WTC11 (cell line): ENCODE data around the gene HTR1A.

Experiments
- ZNF423 ChIP-seq: fragments of 250-450 bp; sonication (Bioruptor Pico); IDR thresholded peaks from 2 replicates; pipeline ENCODE4 v2.1.2; 2022; ENCODE audit warnings: mild to moderate bottlenecking, moderate library complexity
- TF ChIP-seq, protein P1 (sequence below): sonication (generic); formaldehyde crosslinking; IDR thresholded peaks from 2 replicates; pipeline ENCODE4 v1.8.1; 2022; ENCODE audit warnings: mild to moderate bottlenecking, moderate library complexity, missing genetic modification reagents

DNA sequence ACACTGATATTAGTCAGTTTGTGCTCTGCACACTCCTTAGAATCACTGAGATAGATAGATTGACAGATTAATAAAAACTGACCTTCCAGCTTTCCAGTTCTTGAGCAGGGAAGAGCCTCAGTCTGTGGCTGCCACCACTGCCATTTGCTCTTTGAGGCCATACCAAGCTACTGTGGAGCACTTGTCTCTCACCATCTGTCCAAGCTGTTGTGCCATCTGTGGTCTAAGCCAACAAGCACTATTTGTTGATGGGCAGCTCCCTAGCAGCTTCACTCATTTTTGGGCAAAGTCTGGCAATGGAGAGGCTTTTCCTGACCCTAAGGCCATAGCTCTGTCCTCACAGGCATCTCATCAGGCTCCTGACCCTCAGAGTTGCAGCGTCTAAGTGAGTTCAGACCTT is 30.4 kb downstream of the HTR1A start:
- no peak for TF ChIP-seq ZNF423 (CRISPR knock-in tag)
- TF ChIP-seq, protein P1, sequence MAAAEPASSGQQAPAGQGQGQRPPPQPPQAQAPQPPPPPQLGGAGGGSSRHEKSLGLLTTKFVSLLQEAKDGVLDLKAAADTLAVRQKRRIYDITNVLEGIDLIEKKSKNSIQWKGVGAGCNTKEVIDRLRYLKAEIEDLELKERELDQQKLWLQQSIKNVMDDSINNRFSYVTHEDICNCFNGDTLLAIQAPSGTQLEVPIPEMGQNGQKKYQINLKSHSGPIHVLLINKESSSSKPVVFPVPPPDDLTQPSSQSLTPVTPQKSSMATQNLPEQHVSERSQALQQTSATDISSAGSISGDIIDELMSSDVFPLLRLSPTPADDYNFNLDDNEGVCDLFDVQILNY (CRISPR knock-in tag): no peak
